Cerebellar cortex (tissue), 1 donor: ENCODE results near the gene RAET1G.

Experiments used
- DNase-seq: peaks from one replicate; pipeline ENCODE4 v3.0.0-alpha.2; 2015; ENCODE audit warnings: low spot score

Gene RAET1G

GRCh38 chr6:149867876-149868640 lies 54.9 kb downstream of the RAET1G start:
- DNase-seq = no peak
